BE2C (cell line): ENCODE measurements around the gene GARIN5A.
A peak's percentile ranks its signal among the peaks of the same experiment; 100 is the strongest.

Experiments used
- DNase-seq: peaks from one replicate; pipeline ENCODE4 v3.0.0-alpha.2; 2020
- H3K27me3 ChIP-seq: fragments of 250-450 bp; sonication (Bioruptor Pico); 2 replicates; pipeline ENCODE4 v1.5.1; 2020; ENCODE audit warnings: mild to moderate bottlenecking
- H3K36me3 ChIP-seq: fragments of 250-450 bp; sonication (Bioruptor Pico); 2 replicates; pipeline ENCODE4 v1.5.1; 2020; ENCODE audit warnings: mild to moderate bottlenecking
- H3K4me1 ChIP-seq: fragments of 250-450 bp; sonication (Bioruptor Pico); 2 replicates; pipeline ENCODE4 v1.5.1; 2020
- H3K4me3 ChIP-seq: 2 replicates; pipeline ENCODE4 v1.5.1; 2011; ENCODE audit warnings: low read depth, low read length
- H3K9me3 ChIP-seq: fragments of 250-450 bp; sonication (Bioruptor Pico); 2 replicates; pipeline ENCODE4 v1.5.1; 2020
- TF ChIP-seq, protein P1 (sequence below): IDR thresholded peaks from 2 replicates; pipeline ENCODE4 v1.5.1; 2012; ENCODE audit warnings: mild to moderate bottlenecking, low read depth, low read length

The GARIN5A gene

DNA sequence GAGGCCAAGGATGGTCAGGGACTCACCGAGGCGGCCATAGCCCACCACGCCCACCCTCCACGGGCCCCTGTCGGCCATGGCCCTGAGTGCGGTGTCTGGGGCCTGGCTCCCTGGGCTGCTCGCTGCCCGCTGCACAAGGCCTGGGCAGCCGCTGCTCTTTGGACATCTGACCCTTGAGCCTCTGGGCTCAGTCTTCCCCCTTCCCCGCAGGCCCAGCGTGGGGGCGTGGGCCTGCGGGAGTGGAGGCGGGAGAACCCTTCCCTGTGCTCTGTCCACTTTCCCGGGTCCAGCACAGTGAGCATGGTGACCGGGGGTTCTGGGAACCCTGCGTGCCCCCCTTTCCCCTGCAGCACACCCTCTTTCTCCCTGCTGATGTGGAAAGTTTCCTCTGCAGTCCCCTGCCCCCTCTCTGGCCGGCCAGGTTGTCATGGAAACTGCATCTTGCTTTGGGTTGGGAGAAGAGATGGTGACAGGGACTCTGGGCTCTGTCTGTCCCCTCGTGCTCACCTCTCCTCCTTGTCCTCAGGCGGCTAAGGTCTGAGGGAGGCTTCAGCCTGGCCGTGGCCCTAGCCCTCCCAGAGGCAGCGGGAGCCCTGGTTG lies 37.2 kb upstream of the GARIN5A start, which contains the start of gene ASPDH:
ASPDH (minus strand) TSS at position 168 of the 600 bp plus-strand sequence; CDS start at position 78, 90 bp downstream.
- H3K4me1 ChIP-seq: peaks cover 3% of the 10 kb centered on the region
- TF ChIP-seq, protein P1, sequence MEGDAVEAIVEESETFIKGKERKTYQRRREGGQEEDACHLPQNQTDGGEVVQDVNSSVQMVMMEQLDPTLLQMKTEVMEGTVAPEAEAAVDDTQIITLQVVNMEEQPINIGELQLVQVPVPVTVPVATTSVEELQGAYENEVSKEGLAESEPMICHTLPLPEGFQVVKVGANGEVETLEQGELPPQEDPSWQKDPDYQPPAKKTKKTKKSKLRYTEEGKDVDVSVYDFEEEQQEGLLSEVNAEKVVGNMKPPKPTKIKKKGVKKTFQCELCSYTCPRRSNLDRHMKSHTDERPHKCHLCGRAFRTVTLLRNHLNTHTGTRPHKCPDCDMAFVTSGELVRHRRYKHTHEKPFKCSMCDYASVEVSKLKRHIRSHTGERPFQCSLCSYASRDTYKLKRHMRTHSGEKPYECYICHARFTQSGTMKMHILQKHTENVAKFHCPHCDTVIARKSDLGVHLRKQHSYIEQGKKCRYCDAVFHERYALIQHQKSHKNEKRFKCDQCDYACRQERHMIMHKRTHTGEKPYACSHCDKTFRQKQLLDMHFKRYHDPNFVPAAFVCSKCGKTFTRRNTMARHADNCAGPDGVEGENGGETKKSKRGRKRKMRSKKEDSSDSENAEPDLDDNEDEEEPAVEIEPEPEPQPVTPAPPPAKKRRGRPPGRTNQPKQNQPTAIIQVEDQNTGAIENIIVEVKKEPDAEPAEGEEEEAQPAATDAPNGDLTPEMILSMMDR: no peak
- H3K9me3 ChIP-seq: no peaks in the 10 kb centered on the region
- H3K36me3 ChIP-seq: no peaks in the 10 kb centered on the region
- no peak for DNase-seq
- no peaks in the 10 kb centered on the region for H3K27me3 ChIP-seq
- peak within 1 kb of the TSS; percentile 51 for H3K4me3 ChIP-seq

DNA sequence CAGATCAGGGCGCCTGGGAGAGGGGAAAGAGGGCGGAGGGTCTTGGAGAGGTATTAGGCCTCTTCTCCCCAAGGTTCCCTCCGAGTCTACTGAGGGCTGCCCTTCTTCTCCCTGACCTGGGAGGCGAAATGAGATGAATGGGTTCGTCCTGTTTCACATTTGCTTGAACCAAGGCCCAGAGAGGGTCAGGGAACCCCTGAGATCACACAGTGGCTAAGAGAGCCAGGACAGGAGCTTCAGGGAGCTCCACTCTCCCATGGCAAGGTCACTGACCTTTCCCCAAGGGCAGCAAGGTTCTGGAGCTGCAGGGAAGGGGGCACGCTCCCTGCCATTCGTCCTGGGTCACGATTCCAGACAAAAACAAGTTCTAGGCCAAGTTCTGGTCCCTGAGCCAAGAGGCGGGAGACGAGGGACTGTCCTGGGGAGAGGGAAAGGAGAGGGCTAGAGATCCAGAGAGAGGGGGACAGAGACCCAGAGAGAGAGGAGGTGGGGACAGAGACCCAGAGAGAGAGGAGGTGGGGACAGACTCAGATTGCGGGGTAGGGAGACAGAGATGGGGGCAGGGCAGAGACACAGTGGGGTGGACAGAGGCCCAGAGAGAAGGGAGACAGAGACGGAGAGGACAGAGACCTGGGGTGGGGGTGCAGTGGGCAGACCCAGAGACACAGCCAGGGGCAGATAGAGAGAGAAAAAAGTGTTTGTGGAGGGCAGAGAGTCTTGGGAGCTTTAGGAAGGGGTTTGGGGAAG lies 36.5 kb upstream of the GARIN5A start:
- H3K4me1 ChIP-seq: peaks cover 3% of the 10 kb centered on the region
- TF ChIP-seq, protein P1: no peak
- DNase-seq: no peak
- H3K9me3 ChIP-seq: no peaks in the 10 kb centered on the region
- H3K36me3 ChIP-seq: no peaks in the 10 kb centered on the region
- no peak overlapping the region for H3K4me3 ChIP-seq
- H3K27me3 ChIP-seq: no peaks in the 10 kb centered on the region

DNA sequence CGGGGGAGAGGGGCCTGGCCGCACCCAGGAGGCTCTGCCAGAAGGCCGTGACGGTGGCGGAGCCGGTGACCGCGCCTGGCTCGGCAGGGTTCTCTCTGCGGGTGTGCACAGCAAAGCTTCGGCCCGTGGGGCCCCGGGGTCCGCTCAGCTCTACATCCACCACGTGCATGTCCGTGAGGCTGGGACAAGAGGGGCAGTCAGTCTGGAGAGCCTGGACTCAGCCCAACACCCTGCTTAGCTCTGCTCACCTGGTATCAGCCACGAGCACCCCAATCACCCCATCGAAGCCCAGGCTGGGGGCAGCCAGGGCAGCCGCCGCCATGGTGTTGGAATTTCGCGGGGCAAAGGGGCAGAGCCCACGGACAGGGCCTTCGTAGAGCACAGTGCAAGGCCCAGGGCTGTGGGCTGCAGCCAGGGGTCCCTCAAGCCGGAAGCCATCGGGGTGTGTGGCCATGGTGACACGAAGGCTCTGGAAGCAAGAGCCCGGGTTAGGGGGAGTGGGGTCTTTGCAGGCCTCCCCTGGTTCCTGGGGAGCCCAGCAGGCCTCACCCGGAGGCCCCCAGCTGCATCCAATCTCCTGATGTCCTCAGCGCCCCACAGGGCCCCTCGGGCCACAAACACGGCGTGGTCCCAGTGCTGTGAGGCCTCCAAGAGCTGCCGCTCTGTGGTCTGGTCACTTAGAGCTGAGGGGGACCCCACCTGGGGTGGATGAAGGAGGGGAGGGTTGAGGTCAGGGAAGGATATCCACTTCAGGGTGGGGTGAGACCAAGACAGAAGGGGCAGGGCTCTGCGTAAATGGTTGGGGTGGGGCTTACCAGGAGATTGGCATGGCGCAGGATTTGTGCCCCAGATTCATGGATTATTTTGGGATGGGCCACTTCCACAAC lies 35.7 kb upstream of the GARIN5A start:
- no peaks in the 10 kb centered on the region for H3K36me3 ChIP-seq
- no peaks in the 10 kb centered on the region for H3K9me3 ChIP-seq
- DNase-seq: no peak
- peaks cover 3% of the 10 kb centered on the region for H3K4me1 ChIP-seq
- TF ChIP-seq, protein P1: no peak
- no peak overlapping the region for H3K4me3 ChIP-seq
- H3K27me3 ChIP-seq: no peaks in the 10 kb centered on the region

DNA sequence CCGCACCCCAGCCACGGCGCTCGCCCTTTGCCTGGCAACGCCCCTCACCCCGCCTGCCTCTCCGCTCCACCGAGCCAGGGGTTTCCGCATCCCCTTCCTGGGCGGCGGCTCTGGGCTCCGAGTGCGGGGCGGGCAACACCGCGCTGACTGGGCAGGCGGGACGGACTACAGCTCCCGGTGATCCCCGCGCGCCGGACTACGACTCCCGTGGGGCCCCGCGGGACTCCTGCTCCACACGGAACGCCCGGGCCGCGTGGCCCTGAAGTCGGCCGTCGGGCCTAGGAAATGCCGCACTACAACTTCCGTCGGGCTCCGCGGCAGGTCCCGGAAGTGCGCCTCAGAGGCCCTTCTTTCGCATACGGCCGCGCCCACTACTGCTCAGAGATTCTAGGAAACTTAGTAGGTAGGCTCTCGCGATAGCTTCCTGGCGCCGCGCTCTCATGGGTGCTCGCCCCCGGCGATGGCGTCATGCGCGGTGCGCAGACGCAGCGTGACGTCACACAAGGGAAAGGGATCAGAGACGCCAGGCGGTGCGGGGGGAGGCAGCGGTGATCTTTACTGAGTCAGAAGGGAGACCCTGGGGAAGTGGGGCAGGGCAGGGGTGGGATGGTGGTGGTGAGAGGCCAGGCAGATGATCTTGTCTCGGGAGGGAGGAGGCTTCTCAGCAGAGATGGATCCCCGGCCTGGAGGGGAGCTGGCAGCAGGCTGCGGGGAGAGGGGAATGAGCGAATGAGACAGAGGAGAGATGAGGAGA lies 34.6 kb upstream of the GARIN5A start, which contains the start of gene JOSD2:
JOSD2 (minus strand) TSS at position 123 of the 754 bp plus-strand sequence. CDS start 760 bp downstream, outside the sequence.
- peak; percentile 98 for DNase-seq
- Histone ChIP-seq H3K9me3 (no peaks in the 10 kb centered on the region), H3K4me1 (peaks cover 3% of the 10 kb centered on the region), H3K4me3 (peak within 1 kb of the TSS; percentile 75), H3K36me3 (no peaks in the 10 kb centered on the region), H3K27me3 (no peaks in the 10 kb centered on the region)
- TF ChIP-seq, protein P1: no peak

DNA sequence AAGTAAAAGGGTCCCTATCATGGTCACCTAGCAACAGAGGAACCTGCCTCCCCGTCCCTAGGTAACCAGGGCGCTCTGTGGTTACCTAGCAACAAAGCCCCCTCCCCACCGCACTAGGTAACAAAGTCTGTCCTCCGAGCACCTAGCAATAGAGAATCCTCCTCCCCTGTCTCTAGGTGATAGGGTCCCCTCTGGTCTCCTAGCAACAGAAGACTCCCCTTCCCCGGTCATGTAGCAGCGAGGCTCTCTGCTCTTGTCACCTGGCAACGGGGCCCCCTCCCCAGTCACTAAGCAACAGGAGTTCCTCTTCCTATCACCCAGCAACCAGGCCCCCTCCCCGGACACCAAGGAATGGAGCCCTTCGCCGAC lies 34.0 kb upstream of the GARIN5A start:
- no peaks in the 10 kb centered on the region for H3K9me3 ChIP-seq
- peaks cover 3% of the 10 kb centered on the region for H3K4me1 ChIP-seq
- DNase-seq: no peak
- no peaks in the 10 kb centered on the region for H3K27me3 ChIP-seq
- peak overlapping the region; percentile 75 for H3K4me3 ChIP-seq
- TF ChIP-seq, protein P1: no peak
- no peaks in the 10 kb centered on the region for H3K36me3 ChIP-seq
